Fibroblast of pulmonary artery (primary cell): ENCODE results near the gene EML4.
A peak's percentile ranks its signal among the peaks of the same experiment; 100 is the strongest.

Experiments
- DNase-seq: peaks from one replicate; pipeline ENCODE4 v3.0.0-alpha.2; 2010; ENCODE audit warnings: low read depth
- H3K4me3 ChIP-seq: replicated peaks from 2 replicates; pipeline ENCODE4 v1.5.1; 2011; ENCODE audit warnings: low read depth, mild to moderate bottlenecking, control low read depth, low read length, moderate library complexity
- TF ChIP-seq, protein P1 (sequence below): IDR thresholded peaks from 2 replicates; pipeline ENCODE4 v1.5.1; 2011; ENCODE audit warnings: mild to moderate bottlenecking, control low read depth, low read length, inconsistent platforms; ENCODE audit errors: missing control alignments

EML4 gene

DNA sequence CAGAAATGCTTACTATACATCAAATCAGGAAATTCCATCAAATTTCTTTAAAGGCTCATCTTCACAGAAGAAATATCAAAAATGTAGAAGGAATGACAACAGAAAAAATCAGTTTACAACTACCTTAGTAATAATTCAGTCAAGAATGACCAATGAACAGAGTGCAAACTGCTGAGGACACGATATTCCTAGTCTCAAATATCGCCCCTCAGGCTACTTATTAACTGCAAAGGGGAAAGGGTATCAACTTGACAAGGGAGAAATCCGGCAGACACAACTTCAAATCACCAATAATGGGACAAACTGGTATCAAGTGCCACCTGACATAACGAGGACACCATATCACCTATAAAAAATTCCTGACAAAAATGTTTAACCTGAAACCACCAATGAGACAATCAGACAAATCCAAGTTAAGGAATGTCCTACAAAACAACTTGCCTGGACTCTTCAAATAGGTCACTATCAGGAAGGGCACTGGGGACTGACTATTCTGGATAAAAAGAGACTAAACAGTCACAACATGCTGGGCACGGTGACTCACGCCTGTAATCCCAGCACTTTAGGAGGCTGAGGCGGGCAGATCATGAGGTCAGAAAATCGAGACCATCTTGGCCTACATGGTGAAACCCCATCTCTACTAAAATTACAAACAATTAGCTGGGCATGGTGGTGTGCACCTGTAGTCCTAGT lies 179.1 kb downstream of the EML4 start:
- TF ChIP-seq, protein P1, sequence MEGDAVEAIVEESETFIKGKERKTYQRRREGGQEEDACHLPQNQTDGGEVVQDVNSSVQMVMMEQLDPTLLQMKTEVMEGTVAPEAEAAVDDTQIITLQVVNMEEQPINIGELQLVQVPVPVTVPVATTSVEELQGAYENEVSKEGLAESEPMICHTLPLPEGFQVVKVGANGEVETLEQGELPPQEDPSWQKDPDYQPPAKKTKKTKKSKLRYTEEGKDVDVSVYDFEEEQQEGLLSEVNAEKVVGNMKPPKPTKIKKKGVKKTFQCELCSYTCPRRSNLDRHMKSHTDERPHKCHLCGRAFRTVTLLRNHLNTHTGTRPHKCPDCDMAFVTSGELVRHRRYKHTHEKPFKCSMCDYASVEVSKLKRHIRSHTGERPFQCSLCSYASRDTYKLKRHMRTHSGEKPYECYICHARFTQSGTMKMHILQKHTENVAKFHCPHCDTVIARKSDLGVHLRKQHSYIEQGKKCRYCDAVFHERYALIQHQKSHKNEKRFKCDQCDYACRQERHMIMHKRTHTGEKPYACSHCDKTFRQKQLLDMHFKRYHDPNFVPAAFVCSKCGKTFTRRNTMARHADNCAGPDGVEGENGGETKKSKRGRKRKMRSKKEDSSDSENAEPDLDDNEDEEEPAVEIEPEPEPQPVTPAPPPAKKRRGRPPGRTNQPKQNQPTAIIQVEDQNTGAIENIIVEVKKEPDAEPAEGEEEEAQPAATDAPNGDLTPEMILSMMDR, result no peak
- DNase-seq, result no peak
- no peak overlapping the region for H3K4me3 ChIP-seq

DNA sequence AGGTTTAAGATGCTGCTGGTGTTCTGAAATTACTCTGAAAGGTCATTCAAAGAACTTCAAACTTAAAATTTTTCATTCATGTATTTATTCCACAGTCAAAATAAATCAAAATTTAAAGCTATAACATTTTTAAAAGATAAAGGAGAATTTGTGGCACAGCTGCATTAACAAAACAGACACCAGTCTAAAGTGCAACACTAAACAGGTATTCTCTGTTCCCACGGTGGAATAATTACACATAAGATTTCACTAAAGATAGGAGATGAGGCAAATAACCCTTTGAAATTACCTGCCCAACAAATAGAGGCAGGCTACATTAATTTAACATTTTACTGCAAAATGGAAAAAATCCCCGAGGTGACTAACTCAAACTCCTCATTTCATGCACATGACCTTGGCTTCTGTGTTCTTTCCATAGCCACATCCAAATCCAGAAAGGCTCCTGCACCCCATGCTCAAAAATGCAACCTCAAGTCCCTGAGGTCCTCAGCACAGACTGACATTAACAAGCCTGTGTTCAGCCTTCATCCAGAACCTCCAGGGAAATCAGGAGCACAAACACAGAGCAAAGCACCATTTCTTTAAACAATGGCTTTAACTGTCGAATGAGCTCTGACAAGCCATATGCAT lies 181.4 kb downstream of the EML4 start:
- H3K4me3 ChIP-seq, result no peak overlapping the region
- no peak for DNase-seq
- TF ChIP-seq, protein P1, result no peak

DNA sequence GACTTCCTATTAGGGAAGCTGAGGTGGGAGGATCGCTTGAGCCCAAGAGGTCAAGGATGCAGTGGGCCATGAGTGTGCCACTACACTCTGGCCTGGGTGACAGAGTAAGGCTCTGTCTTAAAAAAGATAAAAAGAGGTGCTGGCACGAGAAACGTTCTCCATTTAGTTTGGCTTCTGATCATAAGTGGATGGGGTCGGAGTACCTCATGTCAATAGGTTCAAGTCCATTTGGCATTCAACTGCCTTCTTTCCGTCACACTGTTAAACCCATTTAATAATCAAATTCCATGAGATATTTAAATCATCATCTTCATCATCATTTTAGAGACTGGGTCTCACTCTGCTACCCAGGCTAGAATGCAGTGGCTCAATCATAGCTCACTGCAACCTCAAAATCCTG lies 182.7 kb downstream of the EML4 start:
- TF ChIP-seq, protein P1, result no peak
- no peak for DNase-seq
- H3K4me3 ChIP-seq, result no peak overlapping the region

DNA sequence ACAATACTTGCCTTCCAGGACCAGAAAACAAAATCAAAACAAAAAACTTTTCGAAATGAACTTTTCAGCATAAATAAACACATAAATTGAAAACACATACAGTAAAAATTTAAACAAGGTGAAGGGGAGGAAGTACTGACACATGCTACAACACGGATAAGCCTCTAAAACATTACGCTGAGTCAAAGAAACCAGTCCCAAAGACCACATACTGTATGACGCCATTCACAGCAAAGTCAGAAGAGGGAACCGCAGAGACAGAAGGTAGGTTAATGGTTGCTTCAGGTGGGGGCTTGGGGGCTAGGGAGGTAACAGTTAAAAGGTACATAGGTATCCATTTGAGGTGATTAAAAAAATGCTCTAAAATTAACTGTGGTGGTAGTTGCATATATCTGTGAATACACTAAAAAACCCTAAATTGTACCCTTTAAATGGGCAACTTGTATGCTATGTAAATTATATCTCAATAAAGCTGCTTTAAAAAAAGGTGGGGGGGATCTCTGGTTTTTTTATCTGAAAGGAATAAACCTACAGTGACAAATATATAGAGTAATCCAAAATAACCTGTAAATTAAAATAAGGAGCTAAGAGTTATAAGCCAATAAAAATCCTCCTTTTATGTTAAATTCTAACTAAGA lies 184.8 kb downstream of the EML4 start:
- no peak for DNase-seq
- TF ChIP-seq, protein P1, result no peak
- no peak overlapping the region for H3K4me3 ChIP-seq

DNA sequence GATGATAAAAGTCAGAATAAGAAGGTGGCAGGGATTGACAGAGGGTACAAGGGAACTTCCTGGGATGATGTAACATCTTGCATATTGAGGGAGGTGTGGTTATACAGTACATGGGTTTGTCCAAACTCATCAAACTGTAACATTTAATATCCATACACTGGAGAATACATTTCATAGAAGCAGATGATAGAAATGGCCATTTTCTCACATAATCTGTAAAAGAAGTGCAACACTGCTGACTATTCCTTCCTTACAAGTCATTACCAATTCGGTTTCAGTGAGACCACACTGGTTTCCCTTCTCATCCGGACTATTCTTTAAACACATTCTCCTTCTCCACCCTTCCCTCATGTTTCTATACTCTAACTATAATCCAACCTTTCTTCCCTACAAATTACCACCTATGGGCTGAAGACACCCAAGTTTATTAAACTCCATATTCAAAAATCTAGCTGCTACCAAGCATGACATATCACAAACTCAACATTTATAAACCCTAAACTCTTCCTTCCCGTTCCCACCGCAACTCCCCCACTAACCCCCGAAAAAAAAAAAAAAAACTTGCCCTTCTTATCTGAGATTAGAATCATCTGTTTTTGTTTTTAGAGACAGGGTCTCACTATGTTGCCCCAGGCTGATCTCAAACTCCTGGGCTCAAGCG lies 190.3 kb downstream of the EML4 start:
- TF ChIP-seq, protein P1, result no peak
- peak overlapping the region; percentile 97 for H3K4me3 ChIP-seq
- DNase-seq, result no peak

DNA sequence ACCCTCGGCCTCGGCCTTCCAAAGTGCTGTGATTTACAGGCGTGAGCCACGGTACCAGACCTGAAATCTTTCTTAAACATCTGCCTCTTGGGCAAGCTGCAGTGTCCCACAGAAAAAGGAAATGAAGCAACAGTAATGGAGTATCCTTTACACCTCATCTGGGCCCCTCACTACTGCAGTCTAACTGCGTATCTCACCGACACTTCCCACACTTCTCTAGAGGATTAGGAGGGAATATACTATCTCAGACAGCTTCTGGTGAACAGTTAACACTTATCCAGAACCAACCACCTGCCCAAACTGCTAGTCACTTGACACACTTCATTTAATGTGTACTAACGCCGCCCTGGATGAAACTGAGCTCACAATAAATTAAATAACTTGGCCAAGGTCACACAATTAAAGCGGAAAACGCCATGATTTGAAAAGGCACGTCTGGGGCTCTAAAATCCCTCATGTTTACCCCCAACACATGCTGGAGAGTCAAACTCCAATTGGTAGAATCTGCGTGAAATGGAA lies 190.9 kb downstream of the EML4 start:
- TF ChIP-seq, protein P1, result no peak
- H3K4me3 ChIP-seq, result peak overlapping the region; percentile 97
- DNase-seq, result peak; percentile 72
